GM18499 (cell line): ENCODE results near the gene RORB.
A peak's percentile ranks its signal among the peaks of the same experiment; 100 is the strongest.

Source experiments
- ATAC-seq: cut with Tn5 transposase; IDR thresholded peaks from one replicate; pipeline ENCODE4 v1.9.1; 2021; ENCODE audit warnings: moderate number of reproducible peaks; ENCODE audit not compliant: insufficient read depth, unreplicated experiment

The RORB gene

DNA sequence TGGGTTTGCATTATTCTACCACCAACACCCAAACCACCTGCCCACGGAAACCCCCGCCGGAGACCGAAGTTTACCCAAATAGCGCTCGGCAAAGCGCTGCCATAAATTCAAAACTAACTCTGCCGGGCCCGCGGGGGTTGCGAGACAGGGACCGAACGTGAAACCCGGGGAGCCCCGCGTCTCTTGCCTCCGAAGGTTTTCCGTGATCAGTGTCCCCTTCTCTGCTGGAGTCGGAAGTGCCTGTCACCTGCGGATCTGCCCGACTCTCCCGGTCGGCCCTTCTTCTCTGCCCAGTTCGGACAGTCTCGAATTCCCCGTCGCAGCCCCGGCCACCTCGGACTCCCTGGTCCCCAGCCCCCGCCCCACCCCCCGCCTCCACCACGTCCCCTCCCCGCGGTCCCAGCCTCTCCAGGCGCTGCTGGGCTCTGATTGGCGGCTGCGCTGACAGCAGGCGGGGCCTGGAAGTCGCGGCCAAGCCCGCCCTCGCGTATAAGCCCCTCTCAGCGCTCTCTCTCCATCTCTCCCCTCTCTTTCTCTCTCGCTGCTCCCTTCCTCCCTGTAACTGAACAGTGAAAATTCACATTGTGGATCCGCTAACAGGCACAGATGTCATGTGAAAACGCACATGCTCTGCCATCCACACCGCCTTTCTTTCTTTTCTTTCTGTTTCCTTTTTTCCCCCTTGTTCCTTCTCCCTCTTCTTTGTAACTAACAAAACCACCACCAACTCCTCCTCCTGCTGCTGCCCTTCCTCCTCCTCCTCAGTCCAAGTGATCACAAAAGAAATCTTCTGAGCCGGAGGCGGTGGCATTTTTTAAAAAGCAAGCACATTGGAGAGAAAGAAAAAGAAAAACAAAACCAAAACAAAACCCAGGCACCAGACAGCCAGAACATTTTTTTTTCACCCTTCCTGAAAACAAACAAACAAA is at the start of gene RORB:
TSS of gene RORB (plus strand) at position 517 of the 929 bp plus-strand sequence. CDS start 642 bp downstream, outside the sequence.
- peak; percentile 73 for ATAC-seq

GRCh38 chr9:74447451-74448193 is 49.5 kb upstream of the RORB start:
- ATAC-seq = no peak

DNA sequence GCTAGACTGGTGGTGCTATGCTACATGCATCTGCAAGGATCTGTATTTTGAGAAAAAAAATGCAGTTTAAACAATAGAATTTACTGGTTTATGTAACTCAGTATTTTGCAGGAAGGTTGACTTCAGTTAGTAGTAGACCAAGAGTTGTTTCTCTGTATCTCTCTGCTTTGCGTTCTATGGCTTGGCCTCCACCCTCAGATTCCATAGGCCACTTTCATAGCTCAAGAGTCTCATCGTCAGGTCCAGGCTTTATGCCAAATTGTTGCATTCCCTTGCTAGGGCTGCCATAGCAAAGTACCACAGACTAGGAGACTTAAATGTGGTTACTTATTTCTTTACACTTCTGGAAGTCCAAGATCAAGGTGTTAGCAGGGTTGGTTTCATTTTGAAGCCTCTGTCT is 48.1 kb upstream of the RORB start:
- no peak for ATAC-seq

- ATAC-seq = no peak
Measured at GRCh38 chr9:74458832-74459231, 38.3 kb upstream of the RORB start.

GRCh38 chr9:74463825-74464224 is 33.3 kb upstream of the RORB start:
- no peak for ATAC-seq

DNA sequence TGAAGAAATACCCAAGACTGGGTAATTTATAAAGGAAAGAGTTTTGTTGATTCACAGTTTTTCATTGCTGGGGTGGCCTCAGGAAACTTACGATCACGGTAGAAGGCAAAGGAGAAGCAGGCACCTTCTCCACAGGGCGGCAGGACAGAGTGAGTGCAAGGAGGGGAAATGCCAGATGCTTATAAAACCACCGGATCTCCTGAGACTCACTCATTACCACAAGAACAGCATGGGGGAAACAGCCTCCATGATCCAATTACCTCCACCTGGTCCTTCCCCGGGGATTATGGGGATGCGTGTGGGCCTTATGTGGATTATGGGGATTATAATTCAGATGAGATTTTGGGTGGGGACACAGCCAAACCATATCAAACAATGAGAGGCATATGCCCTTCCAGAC is 18.5 kb upstream of the RORB start:
- no peak for ATAC-seq

- no peak for ATAC-seq
Measured at GRCh38 chr9:74479711-74480110, 17.4 kb upstream of the RORB start.

- ATAC-seq = no peak
Measured at GRCh38 chr9:74487395-74487794, 9.7 kb upstream of the RORB start.

DNA sequence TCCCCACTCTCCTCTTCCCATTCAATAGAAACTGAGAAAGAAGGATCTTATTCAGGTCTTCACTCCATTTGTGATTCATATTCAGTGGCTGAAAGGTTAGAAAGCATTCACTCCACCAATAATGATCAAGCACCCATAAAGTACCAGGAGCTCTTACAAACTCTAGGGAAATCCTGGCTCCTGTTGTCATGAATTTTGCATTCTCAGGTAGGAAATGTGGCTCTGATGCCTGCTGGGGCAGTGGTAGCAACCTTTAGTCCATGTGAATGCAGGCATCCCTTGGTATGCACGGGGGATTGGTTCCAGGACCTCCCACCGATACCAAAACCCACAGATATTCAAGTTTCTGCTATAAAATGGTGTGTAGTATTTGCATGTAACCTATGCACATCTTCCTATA is 3.6 kb upstream of the RORB start:
- no peak for ATAC-seq

DNA sequence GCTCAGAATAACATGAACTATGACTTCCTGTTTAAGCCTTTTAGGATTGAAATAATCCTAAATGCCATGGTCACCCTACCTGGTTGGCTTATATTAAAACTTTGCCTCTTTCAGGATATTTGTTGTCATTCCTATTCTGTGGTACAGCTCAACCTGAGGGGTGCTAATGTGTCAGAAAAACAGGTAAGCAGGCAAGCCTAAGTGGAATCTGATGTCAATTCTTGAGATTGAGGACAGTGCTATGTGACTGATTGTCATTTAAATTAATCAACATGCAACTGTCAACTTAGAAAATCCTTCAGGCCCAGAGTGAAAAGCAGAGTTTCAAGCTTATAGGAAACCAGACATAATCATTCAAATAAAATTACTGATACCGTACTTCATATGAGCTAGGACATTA is 2.6 kb upstream of the RORB start:
- no peak for ATAC-seq

DNA sequence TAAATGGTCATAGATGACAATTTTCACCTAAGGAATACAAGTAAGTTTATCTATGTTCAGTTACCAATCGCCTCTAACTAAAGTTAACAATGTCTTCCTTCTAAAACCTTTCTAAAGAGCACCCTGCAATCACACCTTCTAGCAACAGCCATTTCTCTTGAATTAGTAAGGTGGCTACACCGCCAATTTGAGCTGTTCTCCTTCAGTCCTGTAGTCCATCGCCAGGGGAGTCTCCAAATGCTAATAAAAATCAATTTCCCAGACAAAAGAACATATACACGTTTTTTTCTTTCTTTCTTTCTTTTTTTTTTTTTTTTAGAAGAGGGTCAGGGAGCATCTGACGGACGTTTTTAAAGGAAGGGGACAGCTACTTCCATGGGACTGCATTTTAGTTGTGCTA is 729 bp upstream of the RORB start:
- peak; percentile 10 for ATAC-seq

DNA sequence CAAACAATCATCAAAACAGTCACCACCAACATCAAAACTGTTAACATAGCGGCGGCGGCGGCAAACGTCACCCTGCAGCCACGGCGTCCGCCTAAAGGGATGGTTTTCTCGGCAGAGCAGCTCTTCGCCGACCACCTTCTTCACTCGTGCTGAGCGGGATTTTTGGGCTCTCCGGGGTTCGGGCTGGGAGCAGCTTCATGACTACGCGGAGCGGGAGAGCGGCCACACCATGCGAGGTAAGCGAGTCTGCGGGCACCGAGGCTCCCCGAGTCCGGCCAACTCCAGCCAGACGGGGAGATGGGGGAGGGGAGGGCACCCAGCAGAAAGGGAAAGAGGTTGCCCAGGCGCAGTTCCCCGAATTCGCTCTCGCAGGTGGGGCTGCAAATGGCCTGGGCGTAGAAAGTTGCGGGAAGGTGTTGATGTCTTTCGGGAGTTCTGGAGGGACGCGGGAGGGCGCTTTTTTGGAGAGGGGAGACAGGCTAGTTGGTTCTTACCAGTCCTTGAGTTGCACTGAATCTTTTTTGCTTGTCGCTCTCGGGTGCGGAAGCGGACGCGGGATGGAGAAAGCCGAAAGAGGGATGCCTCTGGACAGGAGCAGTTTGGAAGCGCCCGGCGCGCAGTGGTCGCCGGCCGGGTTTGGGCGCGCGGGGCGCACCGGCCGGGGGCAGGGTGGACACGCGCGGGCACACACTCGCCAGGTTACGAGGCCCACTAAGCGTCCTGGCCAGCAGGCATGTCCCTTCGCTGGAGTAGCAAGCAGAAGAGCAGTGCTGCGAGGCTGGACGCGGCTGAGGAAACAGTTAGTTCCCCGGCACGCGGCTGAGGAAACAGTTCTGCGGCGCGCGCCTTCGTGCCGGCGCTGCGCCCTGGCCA is 849 bp downstream of the RORB start:
- ATAC-seq = no peak

DNA sequence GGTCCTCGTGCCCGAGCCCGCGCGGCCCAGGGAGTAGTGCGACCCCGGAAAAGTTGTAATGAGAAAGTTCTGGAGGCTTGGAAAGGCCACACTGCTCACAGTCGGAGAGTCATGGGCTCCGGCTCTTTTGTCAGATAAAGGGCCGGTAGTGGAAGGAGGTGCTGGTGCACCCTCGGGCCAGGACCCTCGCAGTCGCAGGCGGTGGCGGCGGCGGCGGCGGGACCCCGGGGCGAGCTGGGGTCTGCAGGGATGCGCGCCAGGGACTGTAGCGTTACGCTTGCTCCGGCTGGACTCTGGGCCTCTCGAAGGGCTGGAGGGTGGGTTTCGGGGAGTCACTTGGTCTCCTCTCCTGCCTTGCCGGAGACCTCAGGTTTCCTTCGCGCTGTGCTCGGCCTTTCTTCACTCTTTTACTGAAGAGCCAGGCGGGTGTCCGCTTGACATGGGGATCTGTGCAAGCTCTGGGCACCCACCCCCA is 1.5 kb downstream of the RORB start:
- ATAC-seq = no peak

DNA sequence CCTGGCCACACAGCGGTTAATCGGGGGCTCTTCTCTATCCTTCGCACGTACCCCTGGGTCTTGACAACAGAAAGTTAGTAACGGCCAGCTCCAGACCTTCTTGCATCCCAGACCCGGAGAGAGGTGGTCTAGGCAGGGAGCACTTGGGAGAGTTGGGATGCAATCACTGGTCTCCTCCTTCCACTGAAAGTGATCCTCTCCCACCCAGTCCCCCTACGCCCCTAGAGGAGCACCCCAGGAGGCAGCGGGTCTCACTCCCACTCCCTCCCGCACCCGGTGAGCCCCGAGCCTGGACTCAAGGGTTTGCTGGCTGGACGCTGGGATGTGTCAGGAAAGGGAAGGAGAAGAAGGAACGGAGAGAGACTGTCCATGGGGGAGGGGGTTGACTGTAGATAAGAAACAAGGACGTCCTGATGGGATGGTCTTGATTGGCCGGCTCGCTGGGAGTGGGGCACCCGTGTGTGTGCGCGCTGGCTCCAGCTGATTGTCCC is 2.0 kb downstream of the RORB start:
- ATAC-seq = no peak

DNA sequence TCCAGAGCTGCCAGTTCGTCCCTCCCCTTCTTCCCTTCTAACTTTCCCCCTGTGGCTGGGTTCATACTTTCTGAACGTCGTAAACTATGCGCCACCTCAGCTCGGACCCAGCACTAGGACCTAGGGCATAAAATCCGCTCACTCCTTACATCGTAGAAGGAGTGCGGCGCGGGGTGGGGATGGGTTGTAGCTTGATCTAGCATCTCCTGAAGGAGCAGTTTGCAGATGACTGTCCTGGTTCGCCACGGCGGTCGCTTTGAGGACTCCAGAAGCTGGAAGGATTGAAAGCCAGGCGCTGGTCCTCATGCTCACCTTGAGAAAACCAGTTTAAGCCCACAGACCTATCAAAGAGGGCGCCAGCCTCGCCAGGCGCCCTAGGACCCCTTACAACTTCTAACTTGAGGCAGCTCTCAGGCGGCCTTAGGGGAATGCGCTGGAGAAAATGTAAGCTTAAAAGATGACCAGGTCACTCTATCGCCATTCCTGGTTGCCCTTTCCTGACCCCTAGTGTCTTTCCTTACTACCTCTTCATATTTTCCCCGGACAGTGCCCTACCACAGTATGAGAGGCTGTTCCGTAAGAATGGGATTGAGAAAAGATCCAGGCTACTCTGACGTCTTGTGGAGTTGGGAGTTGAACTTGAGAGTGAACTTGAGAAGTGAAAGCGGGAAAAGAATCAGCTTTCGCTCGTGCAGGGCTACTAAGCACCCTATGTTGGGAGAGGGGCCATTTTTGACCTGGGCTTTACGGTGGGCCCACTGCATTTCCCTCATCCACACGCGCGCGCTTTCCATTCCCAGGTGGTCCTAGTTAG is 2.8 kb downstream of the RORB start:
- no peak for ATAC-seq

- ATAC-seq = no peak
Measured at GRCh38 chr9:74500584-74500924, 3.4 kb downstream of the RORB start.

- no peak for ATAC-seq
Measured at GRCh38 chr9:74501570-74501969, 4.4 kb downstream of the RORB start.

- ATAC-seq = no peak
Measured at GRCh38 chr9:74503219-74503618, 6.1 kb downstream of the RORB start.

DNA sequence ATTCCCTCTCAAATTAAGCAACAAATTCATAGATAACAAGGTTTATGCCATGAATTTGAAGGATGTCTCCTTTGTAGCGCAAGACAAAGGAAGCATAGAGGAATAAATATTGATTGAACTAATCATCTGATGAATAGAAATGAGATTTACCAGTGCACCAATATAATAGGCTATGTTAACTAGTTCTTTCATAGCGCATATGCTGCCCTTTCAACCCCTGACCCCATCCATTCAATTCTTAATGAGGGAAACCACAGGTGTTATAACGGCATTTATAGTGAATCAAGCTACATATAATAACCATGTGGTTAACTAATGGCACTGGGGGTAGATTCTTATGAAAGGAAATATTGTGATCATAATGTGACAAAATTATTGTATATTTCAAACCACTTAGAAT is 6.5 kb downstream of the RORB start:
- no peak for ATAC-seq

- no peak for ATAC-seq
Measured at GRCh38 chr9:74511333-74511732, 14.2 kb downstream of the RORB start.
